Ecto neural progenitor cell (in vitro differentiated cells): ENCODE results near the gene SULT1C4.
A peak's percentile ranks its signal among the peaks of the same experiment; 100 is the strongest.
"Not testable (repeated sequence)": the region's sequence is repeated elsewhere in the genome, so short reads cannot be mapped to it uniquely, and the experiment has no call there.

Source experiments
- DNase-seq: peaks from one replicate; pipeline ENCODE4 v3.0.0-alpha.2; 2018; ENCODE audit warnings: low spot score

The SULT1C4 gene

GRCh38 chr2:108377815-108378630 lies at the start of gene SULT1C4:
Gene SULT1C4 (plus strand): TSS chr2:108377954. CDS start chr2:108378338, 384 bp downstream.
- DNase-seq = peak; percentile 78

GRCh38 chr2:108329771-108330170 lies 48.0 kb upstream of the SULT1C4 start:
- no peak for DNase-seq

GRCh38 chr2:108330979-108331378 lies 46.8 kb upstream of the SULT1C4 start:
- DNase-seq = no peak

GRCh38 chr2:108345951-108346350 lies 31.8 kb upstream of the SULT1C4 start:
- no peak for DNase-seq

GRCh38 chr2:108346827-108347226 lies 30.9 kb upstream of the SULT1C4 start:
- DNase-seq = no peak

- DNase-seq = no peak
These were observed 30.0 kb upstream of the SULT1C4 start for GRCh38 chr2:108347786-108348185.

- DNase-seq = no peak
These were observed 28.8 kb upstream of the SULT1C4 start for GRCh38 chr2:108348816-108349570.

- DNase-seq = no peak
These were observed 28.2 kb upstream of the SULT1C4 start for GRCh38 chr2:108349571-108349928.

GRCh38 chr2:108351889-108352288 lies 25.9 kb upstream of the SULT1C4 start:
- no peak for DNase-seq

GRCh38 chr2:108354136-108354535 lies 23.6 kb upstream of the SULT1C4 start:
- no peak for DNase-seq

- DNase-seq = no peak
These were observed 21.6 kb upstream of the SULT1C4 start for GRCh38 chr2:108355906-108356734.

- DNase-seq = not testable (repeated sequence)
These were observed 18.4 kb upstream of the SULT1C4 start for GRCh38 chr2:108359336-108359735.

- no peak for DNase-seq
These were observed 16.8 kb upstream of the SULT1C4 start for GRCh38 chr2:108360776-108361468.

GRCh38 chr2:108363024-108363907 lies 14.5 kb upstream of the SULT1C4 start:
- no peak for DNase-seq

- no peak for DNase-seq
These were observed 13.9 kb upstream of the SULT1C4 start for GRCh38 chr2:108363908-108364225.

- DNase-seq = no peak
These were observed 13.0 kb upstream of the SULT1C4 start for GRCh38 chr2:108364676-108365297.

GRCh38 chr2:108365656-108366055 lies 12.1 kb upstream of the SULT1C4 start:
- DNase-seq = no peak

GRCh38 chr2:108367014-108367413 lies 10.7 kb upstream of the SULT1C4 start:
- DNase-seq = no peak

- DNase-seq = no peak
These were observed 10.1 kb upstream of the SULT1C4 start for GRCh38 chr2:108367561-108368175.

GRCh38 chr2:108369153-108369552 lies 8.6 kb upstream of the SULT1C4 start:
- no peak for DNase-seq
